GM18861 (cell line): ENCODE results near the gene ADGRD1.
A peak's percentile ranks its signal among the peaks of the same experiment; 100 is the strongest.

Experiments
- ATAC-seq: cut with Tn5 transposase; IDR thresholded peaks from one replicate; pipeline ENCODE4 v1.9.1; 2021; ENCODE audit not compliant: unreplicated experiment

The ADGRD1 gene

GRCh38 chr12:131085816-131086591 lies 132.3 kb downstream of the ADGRD1 start:
- ATAC-seq = no peak

- ATAC-seq = no peak
These were observed 133.7 kb downstream of the ADGRD1 start for GRCh38 chr12:131087302-131087818.

- ATAC-seq = no peak
These were observed 134.4 kb downstream of the ADGRD1 start for GRCh38 chr12:131087991-131088700.

- no peak for ATAC-seq
These were observed 135.2 kb downstream of the ADGRD1 start for GRCh38 chr12:131088701-131089530.

- no peak for ATAC-seq
These were observed 136.0 kb downstream of the ADGRD1 start for GRCh38 chr12:131089531-131090273.

GRCh38 chr12:131090274-131091210 lies 136.8 kb downstream of the ADGRD1 start:
- no peak for ATAC-seq

GRCh38 chr12:131091413-131091975 lies 137.8 kb downstream of the ADGRD1 start:
- no peak for ATAC-seq

- ATAC-seq = no peak
These were observed 138.4 kb downstream of the ADGRD1 start for GRCh38 chr12:131091976-131092691.

GRCh38 chr12:131092901-131093603 lies 139.3 kb downstream of the ADGRD1 start:
- ATAC-seq = peak; percentile 71

- ATAC-seq = no peak
These were observed 139.9 kb downstream of the ADGRD1 start for GRCh38 chr12:131093604-131093955.

- no peak for ATAC-seq
These were observed 140.5 kb downstream of the ADGRD1 start for GRCh38 chr12:131093971-131094830.

- ATAC-seq = no peak
These were observed 141.4 kb downstream of the ADGRD1 start for GRCh38 chr12:131094831-131095805.

GRCh38 chr12:131095826-131096680 lies 142.3 kb downstream of the ADGRD1 start:
- ATAC-seq = no peak

GRCh38 chr12:131096681-131097181 lies 143.0 kb downstream of the ADGRD1 start:
- no peak for ATAC-seq
